ENCODE results near the gene DCPS. TPM values are rescaled to one million over a fixed set of nuclear protein-coding genes. Genes with fewer than 3 reads are reported as not detected.

Gene DCPS
- total RNA-seq, 1 donor from 2014 or later: 7.2 TPM

GRCh38 chr11:126310200-126310991 is 6.5 kb downstream of the DCPS start:
- H3K27me3 Mint-ChIP-seq (ENCODE audit: unreplicated experiment): no peaks in the 10 kb centered on the region
- peaks cover 23% of the 10 kb centered on the region for H3K4me1 Mint-ChIP-seq (ENCODE audit: low read depth, unreplicated experiment)
- no peak overlapping the region for H3K4me3 Mint-ChIP-seq (ENCODE audit: unreplicated experiment)
- no peak overlapping the region for H3K27ac Mint-ChIP-seq (ENCODE audit: unreplicated experiment)
- peaks cover 4% of the 10 kb centered on the region for H3K36me3 Mint-ChIP-seq (ENCODE audit: unreplicated experiment)
- no peaks in the 10 kb centered on the region for H3K9me3 Mint-ChIP-seq (ENCODE audit: unreplicated experiment)
- peak; percentile 81 for TF ChIP-seq CTCF (IDR thresholded peaks at IDR 0.05; ENCODE audit: partially characterized antibody, unreplicated experiment)
- peak; percentile 88 for DNase-seq

GRCh38 chr11:126310992-126311310 is 7.1 kb downstream of the DCPS start:
- Mint-ChIP-seq H3K27me3 (ENCODE audit: unreplicated experiment) (no peaks in the 10 kb centered on the region), H3K4me3 (ENCODE audit: unreplicated experiment) (no peak overlapping the region), H3K9me3 (ENCODE audit: unreplicated experiment) (no peaks in the 10 kb centered on the region), H3K4me1 (ENCODE audit: low read depth, unreplicated experiment) (peaks cover 23% of the 10 kb centered on the region), H3K27ac (ENCODE audit: unreplicated experiment) (no peak overlapping the region), H3K36me3 (ENCODE audit: unreplicated experiment) (peaks cover 4% of the 10 kb centered on the region)
- no peak for DNase-seq
- no peak for TF ChIP-seq CTCF (IDR thresholded peaks at IDR 0.05; ENCODE audit: partially characterized antibody, unreplicated experiment)

- Mint-ChIP-seq H3K27ac (ENCODE audit: unreplicated experiment) (no peak overlapping the region), H3K9me3 (ENCODE audit: unreplicated experiment) (no peaks in the 10 kb centered on the region), H3K4me1 (ENCODE audit: low read depth, unreplicated experiment) (peaks cover 23% of the 10 kb centered on the region), H3K27me3 (ENCODE audit: unreplicated experiment) (no peaks in the 10 kb centered on the region), H3K36me3 (ENCODE audit: unreplicated experiment) (peaks cover 4% of the 10 kb centered on the region), H3K4me3 (ENCODE audit: unreplicated experiment) (no peak overlapping the region)
- TF ChIP-seq CTCF (IDR thresholded peaks at IDR 0.05; ENCODE audit: partially characterized antibody, unreplicated experiment): no peak
- no peak for DNase-seq
These were observed 7.8 kb downstream of the DCPS start for GRCh38 chr11:126311401-126312291.

GRCh38 chr11:126312961-126313360 is 9.1 kb downstream of the DCPS start:
- Mint-ChIP-seq H3K36me3 (ENCODE audit: unreplicated experiment) (peaks cover 4% of the 10 kb centered on the region), H3K27me3 (ENCODE audit: unreplicated experiment) (no peaks in the 10 kb centered on the region), H3K4me3 (ENCODE audit: unreplicated experiment) (no peak overlapping the region), H3K9me3 (ENCODE audit: unreplicated experiment) (no peaks in the 10 kb centered on the region), H3K4me1 (ENCODE audit: low read depth, unreplicated experiment) (peaks cover 21% of the 10 kb centered on the region), H3K27ac (ENCODE audit: unreplicated experiment) (no peak overlapping the region)
- DNase-seq: no peak
- no peak for TF ChIP-seq CTCF (IDR thresholded peaks at IDR 0.05; ENCODE audit: partially characterized antibody, unreplicated experiment)

GRCh38 chr11:126313826-126314225 is 10.0 kb downstream of the DCPS start:
- no peak for DNase-seq
- Mint-ChIP-seq H3K4me3 (ENCODE audit: unreplicated experiment) (no peak overlapping the region), H3K9me3 (ENCODE audit: unreplicated experiment) (no peaks in the 10 kb centered on the region), H3K4me1 (ENCODE audit: low read depth, unreplicated experiment) (peaks cover 17% of the 10 kb centered on the region), H3K27ac (ENCODE audit: unreplicated experiment) (no peak overlapping the region), H3K36me3 (ENCODE audit: unreplicated experiment) (peaks cover 4% of the 10 kb centered on the region), H3K27me3 (ENCODE audit: unreplicated experiment) (no peaks in the 10 kb centered on the region)
- no peak for TF ChIP-seq CTCF (IDR thresholded peaks at IDR 0.05; ENCODE audit: partially characterized antibody, unreplicated experiment)

Measured in glutamatergic neuron (in vitro differentiated cells).